Stimulated activated CD8-positive, alpha-beta memory T cell treated with anti-CD3 and anti-CD28 coated beads, Interleukin-4, amount 100 ng/mL, for 1 hour (primary cell): Measurements from ENCODE around the gene GNG12.

ENCODE experiments used
- DNase-seq, 2 donors: peaks; one replicate each; pipeline ENCODE4 v3.0.0-alpha.2; 2020; ENCODE audit warnings: low read depth in 2 of 2, low spot score in 1 of 2

The GNG12 gene

GRCh38 chr1:67843331-67843730 lies 10.1 kb upstream of the GNG12 start:
- no peak for DNase-seq

- DNase-seq = no peak
Observed at GRCh38 chr1:67840449-67840848, 7.2 kb upstream of the GNG12 start.

- DNase-seq = no peak
Observed at GRCh38 chr1:67839826-67840225, 6.6 kb upstream of the GNG12 start.

GRCh38 chr1:67838180-67838910 lies 5.1 kb upstream of the GNG12 start:
- no peak for DNase-seq

DNA sequence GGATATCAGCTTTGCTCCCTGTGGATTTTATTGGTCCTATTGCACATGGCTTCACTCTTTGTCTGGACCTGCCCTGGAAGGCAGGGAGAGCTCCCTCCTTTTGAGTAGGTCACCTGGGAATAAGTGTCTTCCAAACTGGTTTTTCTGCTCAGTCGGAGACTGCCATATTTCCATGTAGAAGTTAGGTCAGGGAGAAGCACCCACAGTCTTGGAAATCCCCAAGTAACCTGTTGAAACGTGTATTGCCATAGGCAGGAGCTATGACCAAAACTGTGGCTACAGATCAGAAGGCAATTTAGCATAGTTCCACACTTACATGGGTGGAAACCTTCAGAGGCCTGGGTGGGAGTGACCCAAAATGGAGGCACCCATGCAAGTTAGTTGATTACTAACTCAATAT lies 3.5 kb upstream of the GNG12 start:
- no peak for DNase-seq

GRCh38 chr1:67835663-67836452 lies 2.6 kb upstream of the GNG12 start:
- DNase-seq = no peak

- DNase-seq = no peak
Observed at GRCh38 chr1:67834246-67834877, 1.1 kb upstream of the GNG12 start.

DNA sequence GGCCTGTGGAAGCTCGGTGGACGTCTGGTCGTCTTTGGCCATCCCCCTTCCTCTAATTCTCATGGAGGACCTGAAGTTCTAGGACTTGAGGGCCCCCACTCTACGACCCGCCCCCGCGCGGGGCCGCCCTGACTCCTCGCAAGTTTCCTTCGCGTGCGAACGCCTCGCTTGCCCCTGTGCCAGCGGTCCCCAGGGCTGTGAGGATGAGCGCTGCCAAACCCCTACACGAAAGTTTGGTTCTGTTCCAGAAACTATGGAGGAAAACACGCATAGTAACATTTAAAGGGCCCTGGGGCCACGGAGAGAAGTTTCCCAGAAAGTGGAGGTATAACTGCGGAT lies 304 bp upstream of the GNG12 start:
- DNase-seq = no peak

DNA sequence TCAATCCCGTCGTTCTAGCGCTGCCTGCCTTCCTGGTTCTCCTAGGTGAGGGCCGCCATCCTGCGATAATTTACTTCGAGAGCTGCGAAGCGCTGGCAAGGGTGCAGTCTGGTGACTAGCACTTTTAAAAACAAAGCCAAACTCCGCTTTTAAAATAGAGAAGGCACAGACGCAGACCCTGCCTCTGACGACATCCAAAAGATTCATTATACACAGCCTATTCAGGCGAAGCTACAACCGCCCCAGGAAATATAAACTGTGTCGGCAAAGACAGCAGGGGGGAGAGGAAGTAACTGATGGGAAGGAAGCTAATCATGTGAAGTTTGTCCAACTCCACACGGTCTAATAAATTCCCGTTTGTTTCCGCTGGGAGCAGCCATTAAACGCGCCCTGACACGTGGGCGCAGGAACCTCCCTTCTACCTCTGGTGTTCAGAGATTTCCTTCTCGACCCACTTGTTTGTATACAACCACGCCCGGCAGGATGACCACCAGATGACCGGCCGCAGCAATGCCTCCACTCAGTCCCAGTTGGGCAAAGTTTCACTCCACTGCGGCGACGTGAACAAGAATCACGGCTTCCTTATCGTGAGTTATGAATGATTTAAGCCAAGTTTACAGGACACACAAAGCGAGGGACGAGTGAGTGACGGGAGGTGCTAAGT lies 1.3 kb downstream of the GNG12 start:
- no peak for DNase-seq

- no peak for DNase-seq
Observed at GRCh38 chr1:67830928-67831830, 2.1 kb downstream of the GNG12 start.

DNA sequence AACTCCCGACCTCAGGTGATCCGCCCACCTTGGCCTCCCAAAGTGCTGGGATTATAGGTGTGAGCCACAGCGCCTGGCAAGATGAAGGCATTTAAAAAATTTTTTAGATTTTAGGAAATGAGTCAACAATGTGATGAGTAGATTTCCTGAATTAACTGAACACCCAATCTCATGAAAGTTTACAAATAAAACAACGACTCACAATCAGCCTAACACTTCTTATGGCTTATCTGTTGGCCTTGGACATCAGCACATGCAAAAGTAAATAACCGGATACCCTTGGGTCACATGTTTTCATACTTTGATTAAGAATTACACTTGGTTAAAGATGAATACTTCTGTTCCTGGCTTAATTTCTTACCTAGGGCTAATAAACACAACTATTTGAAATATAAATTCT lies 3.0 kb downstream of the GNG12 start:
- no peak for DNase-seq

DNA sequence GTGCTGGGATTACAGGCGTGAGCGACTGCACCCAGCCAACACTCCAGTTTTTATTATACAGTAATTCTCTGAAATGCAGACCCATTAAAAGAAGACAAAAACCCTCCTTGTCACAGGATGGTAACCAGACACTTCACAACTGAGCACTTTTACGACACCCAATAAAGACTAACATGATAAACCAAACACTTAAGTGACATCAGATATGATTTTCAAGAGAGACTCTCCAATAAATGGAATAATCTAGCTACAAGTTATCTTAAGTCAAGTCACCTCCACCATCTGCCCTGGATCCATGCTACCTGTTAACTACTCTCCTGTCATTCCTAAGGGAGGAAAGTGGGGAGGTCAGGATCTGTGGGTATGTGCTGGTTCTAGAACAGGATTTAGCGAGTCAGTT lies 5.6 kb downstream of the GNG12 start:
- DNase-seq = no peak

- no peak for DNase-seq
Observed at GRCh38 chr1:67825591-67825990, 7.7 kb downstream of the GNG12 start.

DNA sequence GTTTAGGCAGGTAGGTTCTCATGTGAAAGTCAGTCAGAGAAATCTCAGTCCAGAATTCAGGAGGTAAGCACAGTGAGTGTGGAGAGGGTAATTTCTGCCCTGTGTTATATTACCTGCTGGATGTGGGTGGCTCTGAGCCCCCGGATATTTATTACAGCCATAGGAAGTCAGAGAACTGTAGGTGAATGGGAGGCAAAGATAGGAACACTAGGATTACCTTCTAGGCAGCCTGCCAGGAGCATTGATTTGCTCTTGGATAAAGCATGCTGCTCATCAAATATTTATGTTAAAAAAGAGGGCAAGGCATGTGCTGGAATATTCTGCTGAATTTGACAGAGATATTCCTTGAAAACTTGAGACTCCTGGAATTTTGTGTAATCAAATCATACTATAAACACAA lies 8.5 kb downstream of the GNG12 start:
- no peak for DNase-seq

DNA sequence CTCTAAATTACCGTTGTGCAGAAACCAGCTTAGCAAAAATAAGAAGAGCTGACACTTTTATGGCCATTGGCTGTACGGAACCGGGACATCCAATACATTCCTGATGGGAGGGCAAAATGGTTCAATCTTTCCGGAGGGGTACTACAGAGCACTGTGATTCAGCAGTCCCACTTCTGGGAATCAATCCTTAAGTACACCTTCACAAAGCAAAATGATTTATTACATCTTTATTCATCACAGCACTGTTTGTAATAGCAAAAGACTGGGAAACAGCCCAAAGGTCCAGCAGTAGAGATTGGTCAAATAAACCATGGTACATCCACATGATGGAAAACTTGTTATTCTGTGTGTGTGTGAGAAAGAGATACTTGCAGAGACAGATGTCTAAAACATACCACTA lies 9.7 kb downstream of the GNG12 start:
- no peak for DNase-seq

DNA sequence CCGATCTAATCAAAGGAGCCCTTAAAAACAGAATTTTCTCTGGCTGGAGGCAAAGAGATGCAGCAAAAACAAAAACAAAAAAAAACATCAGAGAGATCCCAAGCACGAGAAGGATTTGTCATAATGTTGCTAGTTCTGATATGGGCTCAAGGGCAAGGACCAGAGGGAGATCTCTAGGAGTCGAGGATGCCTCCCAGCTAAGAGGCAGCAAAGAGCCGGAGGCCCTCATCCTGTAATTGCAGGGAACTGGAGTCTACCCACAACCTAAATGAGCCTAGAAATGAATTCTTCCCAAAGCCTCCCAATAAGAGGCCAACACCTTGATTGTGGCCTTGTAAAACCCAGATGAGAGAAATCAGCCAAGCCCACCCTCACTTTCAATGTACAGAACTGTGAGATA lies 12.0 kb downstream of the GNG12 start:
- no peak for DNase-seq

DNA sequence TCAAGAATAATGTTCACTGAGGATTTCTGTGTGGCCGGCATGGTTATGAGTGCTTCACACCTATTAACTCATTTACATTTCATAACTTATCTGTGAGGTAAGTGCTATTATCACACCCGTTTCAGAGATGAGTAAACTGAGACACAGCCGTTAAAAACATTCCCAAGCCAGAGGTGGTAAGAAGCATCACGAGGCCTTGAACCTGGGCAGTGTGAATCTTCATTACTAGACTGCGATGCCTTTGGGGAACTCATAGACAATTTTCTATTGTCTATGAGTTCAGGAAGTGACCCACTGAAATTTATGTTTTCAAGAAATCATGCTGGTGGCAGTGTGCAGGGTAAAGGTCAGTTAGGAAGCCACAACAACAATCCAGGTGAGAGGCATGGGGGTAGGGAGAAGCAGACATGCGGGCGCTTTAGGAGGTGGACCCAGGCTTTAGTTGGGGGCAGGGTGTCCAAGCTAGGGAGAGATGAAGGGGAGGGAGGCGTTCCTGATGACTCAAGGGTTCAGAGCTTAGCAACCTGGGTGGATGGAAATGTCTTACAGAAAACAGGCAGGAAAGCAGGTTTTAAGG lies 14.5 kb downstream of the GNG12 start:
- no peak for DNase-seq

- no peak for DNase-seq
Observed at GRCh38 chr1:67818162-67818561, 15.1 kb downstream of the GNG12 start.

DNA sequence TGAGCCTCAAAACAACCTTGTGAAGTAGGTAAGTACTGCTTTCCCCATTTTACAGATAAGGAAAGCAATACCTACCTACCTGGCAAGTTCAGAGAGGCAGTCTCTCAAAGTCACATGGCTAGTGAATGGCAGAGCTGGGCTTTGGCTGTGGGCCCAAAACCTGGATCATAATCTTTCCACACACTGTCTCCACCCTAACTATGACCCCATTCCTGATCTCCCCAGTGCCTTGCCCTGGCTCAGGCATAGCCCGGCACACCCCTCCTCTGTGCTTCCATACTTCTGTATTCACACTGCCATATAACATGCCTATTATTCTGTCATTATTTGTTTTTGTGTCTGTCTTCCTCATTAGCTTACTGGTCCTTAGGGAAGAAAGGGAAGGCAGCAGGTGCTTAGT lies 15.9 kb downstream of the GNG12 start:
- no peak for DNase-seq

GRCh38 chr1:67816506-67816905 lies 16.8 kb downstream of the GNG12 start:
- no peak for DNase-seq

DNA sequence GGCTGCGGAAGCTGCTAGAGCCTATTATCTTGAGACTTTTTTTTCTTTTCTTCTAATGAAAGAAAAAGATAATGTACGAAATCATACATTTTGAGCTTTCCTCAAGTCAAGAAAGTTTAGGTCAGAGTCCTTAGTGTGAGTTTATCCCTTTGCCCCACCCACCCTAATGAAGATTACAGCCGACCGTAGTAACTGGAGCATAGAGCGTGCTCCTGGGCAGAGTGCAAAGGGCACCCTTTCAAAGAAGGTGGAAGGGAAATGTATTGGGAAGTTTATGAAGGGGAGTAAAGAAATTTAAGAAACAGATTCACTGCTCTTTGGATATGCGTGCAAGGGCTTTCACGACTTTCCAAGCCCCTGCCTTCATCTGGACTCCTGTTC lies 17.2 kb downstream of the GNG12 start:
- no peak for DNase-seq
